Tibial artery (tissue), 4 donors: ENCODE data around the gene ZNF697.
"Not testable (repeated sequence)": the region's sequence is repeated elsewhere in the genome, so short reads cannot be mapped to it uniquely, and the experiment has no call there.

Experiments
- DNase-seq, 2 donors: peaks; one replicate each; pipeline ENCODE4 v3.0.0-alpha.2; 2019
- H3K27ac ChIP-seq, 2 donors: fragments of 200-600 bp; sonication (generic) in 1 of 2; 1 replicate in 1 of 2; 2 replicates in 1 of 2; pipeline ENCODE4 v1.5.1; 2018 to 2019; ENCODE audit warnings: mild to moderate bottlenecking in 1 of 2
- H3K27me3 ChIP-seq, 2 donors: fragments of 200-600 bp; sonication (generic) in 1 of 2; one replicate each; pipeline versions ENCODE4 v1.5.1 to v1.6.0; 2016 to 2019
- H3K36me3 ChIP-seq, 3 donors: fragments of 200-600 bp; sonication (generic) in 2 of 3; one replicate each; pipeline ENCODE4 v1.5.1; 2016 to 2019; ENCODE audit warnings: mild to moderate bottlenecking in 2 of 3
- H3K4me1 ChIP-seq, 4 donors: fragments of 200-600 bp; sonication (generic) in 2 of 4; 1 replicate in 3 of 4; 2 replicates in 1 of 4; pipeline ENCODE4 v1.5.1; 2016 to 2019
- H3K4me3 ChIP-seq, 2 donors: fragments of 200-600 bp; sonication (generic) in 1 of 2; 1 replicate in 1 of 2; 2 replicates in 1 of 2; pipeline ENCODE4 v1.5.1; 2018 to 2019; ENCODE audit warnings: mild to moderate bottlenecking in 2 of 2
- H3K9me3 ChIP-seq, 3 donors: fragments of 200-600 bp; sonication (generic) in 1 of 3; one replicate each; pipeline ENCODE4 v1.5.1; 2016 to 2019
- CTCF ChIP-seq, 2 experiments: fragments of 200-600 bp in 1 of 2; fragments of 450-650 bp in 1 of 2; IDR thresholded peaks; one replicate each; pipeline ENCODE4 v1.5.1; 2017 to 2019; ENCODE audit warnings: antibody characterized with exemption in 2 of 2, mild to moderate bottlenecking in 1 of 2, moderate library complexity in 1 of 2
- intact Hi-C: fragments of 100-400 bp; cut with DNase I; formaldehyde crosslinking; loops from one replicate; pipeline ENCODE4 v1.15.0; 2023; ENCODE audit warnings: low total_unique reads

The ZNF697 gene

DNA sequence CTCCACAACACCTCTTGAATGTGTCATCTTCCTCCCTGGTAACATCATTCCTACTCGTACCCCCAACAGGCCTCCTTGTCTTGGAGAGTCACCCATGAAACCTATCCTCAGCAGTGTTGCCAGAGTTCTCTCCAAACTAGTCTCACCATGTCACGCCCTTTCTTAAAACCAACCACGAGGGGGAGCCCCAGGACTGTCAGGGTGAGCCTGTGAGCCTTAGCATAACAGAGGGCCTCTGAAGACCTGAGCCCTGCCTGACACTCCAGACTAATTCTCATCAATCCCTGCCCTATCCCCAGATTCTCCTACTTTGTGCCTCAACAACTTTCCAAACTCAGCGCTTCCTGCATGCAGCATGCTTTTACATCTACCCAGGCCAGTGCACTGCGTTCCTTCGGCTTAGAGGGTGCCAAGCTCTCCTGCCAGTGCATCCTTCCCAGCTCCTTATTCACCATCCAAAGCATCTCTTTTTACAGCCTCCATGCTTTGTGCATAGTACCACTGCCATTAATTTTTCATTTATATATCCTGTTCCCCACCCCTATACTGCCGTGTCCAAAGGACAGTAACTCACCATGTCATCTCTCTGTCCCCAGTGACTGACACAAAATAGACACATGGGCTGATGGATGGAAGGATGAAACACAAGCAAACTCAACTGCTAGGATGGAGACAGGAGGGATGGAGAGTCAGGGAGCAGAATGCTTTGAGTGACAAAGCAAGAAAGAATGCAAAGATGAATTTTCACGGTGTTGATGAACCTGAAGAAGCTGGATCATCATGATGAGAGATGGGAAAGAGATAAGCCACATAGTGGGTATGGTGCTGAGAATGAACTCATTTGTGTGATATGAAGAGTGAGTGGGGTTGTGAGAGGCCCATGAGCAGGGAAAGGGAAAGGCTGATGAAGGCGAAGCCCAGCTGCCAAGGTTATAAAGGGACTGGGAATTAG is 34.0 kb downstream of the ZNF697 start:
- no peak overlapping the region for H3K27ac ChIP-seq
- H3K27me3 ChIP-seq: no peaks in the 10 kb centered on the region
- intact Hi-C loops: loop anchor here (2.0 kb wide), 1 partner anchor 51 kb away; no protein-coding TSS in a partner anchor
- no peaks in the 10 kb centered on the region for H3K9me3 ChIP-seq
- no peak overlapping the region for H3K4me3 ChIP-seq
- no peaks in the 10 kb centered on the region for H3K36me3 ChIP-seq
- peak; percentile 76 for TF ChIP-seq CTCF (IDR thresholded peaks at IDR 0.05)
- peak; percentile 85 to 89 for DNase-seq
- no peaks in the 10 kb centered on the region for H3K4me1 ChIP-seq

DNA sequence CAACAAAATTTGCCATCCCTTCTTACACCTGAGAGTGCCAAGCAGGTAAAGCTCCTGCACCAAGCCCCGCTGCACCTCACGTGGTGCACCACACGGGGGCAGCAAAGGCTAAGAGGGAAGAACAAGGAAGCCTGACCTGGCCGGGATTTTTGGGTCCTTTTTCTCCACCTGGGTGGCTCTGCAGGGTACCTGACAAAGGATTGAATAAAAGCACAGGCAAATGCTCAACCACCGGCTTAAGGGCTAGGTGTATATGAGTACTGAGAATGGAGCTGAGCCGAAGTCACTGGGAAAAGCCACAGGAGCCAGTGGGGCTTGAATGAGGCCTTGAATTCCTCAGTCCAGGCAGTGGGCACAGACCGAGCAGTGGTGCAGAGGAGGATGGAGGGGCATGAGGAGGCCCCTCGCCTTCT is 36.4 kb downstream of the ZNF697 start:
- H3K4me1 ChIP-seq: no peaks in the 10 kb centered on the region
- peak; percentile 82 to 91 for TF ChIP-seq CTCF (IDR thresholded peaks at IDR 0.05)
- H3K27me3 ChIP-seq: no peaks in the 10 kb centered on the region
- no peak overlapping the region for H3K27ac ChIP-seq
- intact Hi-C loops: loop anchor here (2.0 kb wide), 1 partner anchor 53 kb away; no protein-coding TSS in a partner anchor
- H3K36me3 ChIP-seq: no peaks in the 10 kb centered on the region
- DNase-seq: peak; percentile 68 to 79
- H3K4me3 ChIP-seq: no peak overlapping the region
- no peaks in the 10 kb centered on the region for H3K9me3 ChIP-seq

- H3K4me1 ChIP-seq, H3K9me3 ChIP-seq, H3K27ac ChIP-seq, intact Hi-C loops, DNase-seq, H3K4me3 ChIP-seq, H3K27me3 ChIP-seq, H3K36me3 ChIP-seq: not testable (repeated sequence)
Measured at GRCh38 chr1:119608816-119609215, 39.2 kb downstream of the ZNF697 start.

- H3K36me3 ChIP-seq, H3K4me1 ChIP-seq, DNase-seq, H3K27me3 ChIP-seq, H3K27ac ChIP-seq, intact Hi-C loops, H3K4me3 ChIP-seq, H3K9me3 ChIP-seq: not testable (repeated sequence)
Measured at GRCh38 chr1:119607087-119607807, 40.8 kb downstream of the ZNF697 start.

DNA sequence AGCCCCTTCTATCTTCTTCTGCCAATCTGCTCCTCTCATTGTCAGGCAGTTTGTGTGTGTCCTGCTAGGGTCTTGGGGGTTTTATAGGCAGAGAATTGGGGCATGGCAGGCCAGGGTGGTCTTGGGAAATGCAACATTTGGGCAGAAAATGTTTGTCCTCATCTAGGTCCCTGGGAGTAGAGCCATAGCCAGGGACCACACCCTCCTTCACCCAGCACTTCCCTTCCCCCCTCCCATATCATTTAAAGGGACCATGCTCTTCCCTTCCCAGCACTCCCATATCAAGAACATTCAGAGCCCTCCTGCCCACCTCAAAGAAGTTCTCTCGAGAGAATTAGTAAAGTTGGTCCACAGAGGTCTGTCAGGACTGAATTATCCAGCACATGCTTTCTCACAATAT is 41.7 kb downstream of the ZNF697 start:
- TF ChIP-seq CTCF (IDR thresholded peaks at IDR 0.05): no peak
- no peaks in the 10 kb centered on the region for H3K36me3 ChIP-seq
- H3K4me1 ChIP-seq: no peaks in the 10 kb centered on the region
- intact Hi-C loops: no loop called here
- no peak for DNase-seq
- no peaks in the 10 kb centered on the region for H3K27me3 ChIP-seq
- no peak overlapping the region for H3K4me3 ChIP-seq
- no peaks in the 10 kb centered on the region for H3K9me3 ChIP-seq
- no peak overlapping the region for H3K27ac ChIP-seq

DNA sequence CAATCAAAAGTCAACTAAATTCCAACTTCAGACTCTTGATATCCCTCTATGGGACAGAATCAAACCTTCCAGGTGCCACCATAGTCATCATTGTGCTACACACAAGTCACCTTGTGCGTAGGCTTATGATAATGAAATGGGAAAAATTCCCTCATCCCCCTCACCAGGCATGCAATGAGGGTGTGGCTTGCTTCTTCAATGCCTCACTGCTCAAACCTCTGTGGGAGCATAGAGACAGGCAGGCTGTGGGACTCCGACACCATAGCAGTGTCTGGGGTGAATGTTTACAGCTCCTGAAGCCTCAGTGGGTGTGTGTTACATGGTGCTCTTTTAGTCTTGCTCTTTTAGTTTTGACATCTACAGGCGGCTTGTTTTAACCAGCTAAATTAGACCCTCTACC is 42.4 kb downstream of the ZNF697 start:
- Histone ChIP-seq H3K9me3 (no peaks in the 10 kb centered on the region), H3K4me1 (no peaks in the 10 kb centered on the region), H3K27me3 (no peaks in the 10 kb centered on the region), H3K36me3 (no peaks in the 10 kb centered on the region), H3K4me3 (no peak overlapping the region), H3K27ac (no peak overlapping the region)
- TF ChIP-seq CTCF (IDR thresholded peaks at IDR 0.05): no peak
- intact Hi-C loops: no loop called here
- DNase-seq: no peak

- H3K9me3 ChIP-seq, H3K4me1 ChIP-seq, H3K4me3 ChIP-seq, H3K27ac ChIP-seq, intact Hi-C loops, H3K27me3 ChIP-seq, H3K36me3 ChIP-seq, DNase-seq: not testable (repeated sequence)
Measured at GRCh38 chr1:119605080-119605479, 43.0 kb downstream of the ZNF697 start.
